Measurements from ENCODE around the gene HECTD4.

- no peak for TF ChIP-seq CTCF (IDR thresholded peaks at IDR 0.05)
- TF ChIP-seq EZH2 (IDR thresholded peaks at IDR 0.05; ENCODE audit: borderline replicate concordance, insufficient read depth, low read depth, low read length, poor library complexity, severe bottlenecking), result no peak
Observed at GRCh38 chr12:112111931-112112330, 270.3 kb downstream of the HECTD4 start.

Measured in B cell (primary cell).